PC-3 (cell line): Measurements from ENCODE around the gene RAMP1.

Experiments used
- CTCF ChIP-seq: fragments of 300-600 bp; sonication (generic); conservative IDR thresholded peaks from 2 replicates; pipeline ENCODE4 v1.5.1; 2017; ENCODE audit warnings: antibody characterized with exemption, low read depth, mild to moderate bottlenecking, low read length
- EZH2 ChIP-seq: fragments of 300-600 bp; sonication (generic); IDR thresholded peaks from one replicate; pipeline ENCODE4 v1.6.1; 2017; ENCODE audit warnings: antibody characterized with exemption, mild to moderate bottlenecking, low read length; ENCODE audit not compliant: unreplicated experiment
- EZH2phosphoT487 ChIP-seq: fragments of 300-600 bp; sonication (generic); IDR thresholded peaks from 2 replicates; pipeline ENCODE4 v1.6.1; 2018; ENCODE audit warnings: mild to moderate bottlenecking, antibody characterized with exemption, low read length, borderline replicate concordance

- no peak for TF ChIP-seq CTCF
- TF ChIP-seq EZH2: no peak
- TF ChIP-seq EZH2phosphoT487: no peak
Observed at GRCh38 chr2:237952851-237953250, 93.4 kb downstream of the RAMP1 start.
